T-helper 17 cell (primary cell): ENCODE data around the gene PILRA. TPM values are rescaled to one million over a fixed set of nuclear protein-coding genes. Genes with fewer than 3 reads are reported as not detected.
"Not testable (repeated sequence)": the region's sequence is repeated elsewhere in the genome, so short reads cannot be mapped to it uniquely, and the experiment has no call there.

ENCODE experiments used
- ATAC-seq: fragments of 150-1000 bp; cut with Tn5 transposase; 2 replicates; pipeline ENCODE4 v1.10.0; 2021; ENCODE audit warnings: mild to moderate bottlenecking, moderate library complexity
- DNase-seq, 3 donors: peaks; one replicate each; pipeline versions ENCODE4 v3.0.0 to v3.0.0-alpha.2; 2020 to 2021
- H3K9me3 ChIP-seq: one replicate; pipeline ENCODE4 v1.7.0; 2013; ENCODE audit warnings: low read length, mild to moderate bottlenecking; ENCODE audit not compliant: control insufficient read depth, poor library complexity, severe bottlenecking
- H3K27ac Mint-ChIP-seq: one replicate; pipeline ENCODE4 v1.8.0; 2022; ENCODE audit warnings: mild to moderate bottlenecking, moderate library complexity, mixed read lengths
- H3K27me3 Mint-ChIP-seq: one replicate; pipeline ENCODE4 v1.8.0; 2022; ENCODE audit warnings: mixed read lengths
- H3K36me3 Mint-ChIP-seq: one replicate; pipeline ENCODE4 v1.8.0; 2022; ENCODE audit warnings: low read depth, mixed read lengths
- H3K4me1 Mint-ChIP-seq: one replicate; pipeline ENCODE4 v1.8.0; 2022; ENCODE audit warnings: mild to moderate bottlenecking, mixed read lengths
- H3K4me3 Mint-ChIP-seq: one replicate; pipeline ENCODE4 v1.8.0; 2022; ENCODE audit warnings: mild to moderate bottlenecking, moderate library complexity, mixed read lengths
- total RNA-seq, 4 donors: library from RNA in 2 of 4; stranded (reverse) in 2 of 4; gene quantifications; one replicate each; pipeline ENCODE4 v1.2.3 and lab custom pipeline; 2022 to 2026

Gene PILRA
- total RNA-seq, 2 donors from 2014 or later: 3.1 to 14.5 TPM

- DNase-seq (no peak), ATAC-seq (no peak)
- Mint-ChIP-seq H3K4me1 (peaks cover 7% of the 10 kb centered on the region), H3K36me3 (no peaks in the 10 kb centered on the region), H3K27me3 (no peaks in the 10 kb centered on the region), H3K4me3 (no peak overlapping the region), H3K27ac (no peak overlapping the region)
- H3K9me3 ChIP-seq: no peaks in the 10 kb centered on the region
Measured at GRCh38 chr7:100349757-100350156, 23.5 kb upstream of the PILRA start.

- Mint-ChIP-seq H3K4me3 (no peak overlapping the region), H3K4me1 (peaks cover 7% of the 10 kb centered on the region), H3K27ac (peak overlapping the region; percentile 80), H3K27me3 (no peaks in the 10 kb centered on the region), H3K36me3 (no peaks in the 10 kb centered on the region)
- ATAC-seq: no peak
- H3K9me3 ChIP-seq: no peaks in the 10 kb centered on the region
- no peak for DNase-seq
Measured at GRCh38 chr7:100351657-100352058, 21.6 kb upstream of the PILRA start.

GRCh38 chr7:100352230-100352781, 21.0 kb upstream of the PILRA start:
- H3K4me1 Mint-ChIP-seq, H3K9me3 ChIP-seq, H3K4me3 Mint-ChIP-seq, H3K36me3 Mint-ChIP-seq, H3K27ac Mint-ChIP-seq, DNase-seq, H3K27me3 Mint-ChIP-seq: not testable (repeated sequence)
- peak; percentile 79 for ATAC-seq

GRCh38 chr7:100352984-100353684, 20.2 kb upstream of the PILRA start:
- Mint-ChIP-seq H3K27me3 (no peaks in the 10 kb centered on the region), H3K4me3 (peak overlapping the region; percentile 50), H3K4me1 (peaks cover 3% of the 10 kb centered on the region), H3K36me3 (no peaks in the 10 kb centered on the region), H3K27ac (peak overlapping the region; percentile 75)
- H3K9me3 ChIP-seq: no peaks in the 10 kb centered on the region
- no peak for DNase-seq
- no peak for ATAC-seq

GRCh38 chr7:100353685-100354330, 19.5 kb upstream of the PILRA start:
- H3K27ac Mint-ChIP-seq: peak overlapping the region; percentile 75
- H3K36me3 Mint-ChIP-seq: no peaks in the 10 kb centered on the region
- peaks cover 3% of the 10 kb centered on the region for H3K4me1 Mint-ChIP-seq
- no peaks in the 10 kb centered on the region for H3K9me3 ChIP-seq
- H3K4me3 Mint-ChIP-seq: peak overlapping the region; percentile 50
- ATAC-seq: no peak
- no peak for DNase-seq
- H3K27me3 Mint-ChIP-seq: no peaks in the 10 kb centered on the region

- Mint-ChIP-seq H3K27me3 (no peaks in the 10 kb centered on the region), H3K36me3 (peaks cover 9% of the 10 kb centered on the region), H3K4me1 (peaks cover 4% of the 10 kb centered on the region), H3K27ac (no peak overlapping the region), H3K4me3 (no peak overlapping the region)
- H3K9me3 ChIP-seq: no peaks in the 10 kb centered on the region
- DNase-seq (no peak), ATAC-seq (no peak)
Measured at GRCh38 chr7:100356416-100357068, 16.7 kb upstream of the PILRA start.

- peaks cover 9% of the 10 kb centered on the region for H3K36me3 Mint-ChIP-seq
- peaks cover 3% of the 10 kb centered on the region for H3K4me1 Mint-ChIP-seq
- no peak overlapping the region for H3K4me3 Mint-ChIP-seq
- DNase-seq (no peak), ATAC-seq (no peak)
- no peaks in the 10 kb centered on the region for H3K27me3 Mint-ChIP-seq
- H3K9me3 ChIP-seq: no peaks in the 10 kb centered on the region
- no peak overlapping the region for H3K27ac Mint-ChIP-seq
Measured at GRCh38 chr7:100357131-100357561, 16.1 kb upstream of the PILRA start.

- peaks cover 3% of the 10 kb centered on the region for H3K4me1 Mint-ChIP-seq
- no peaks in the 10 kb centered on the region for H3K9me3 ChIP-seq
- peak within 1 kb of the TSS; percentile 83 for H3K27ac Mint-ChIP-seq
- no peaks in the 10 kb centered on the region for H3K27me3 Mint-ChIP-seq
- no peak within 1 kb of the TSS for H3K4me3 Mint-ChIP-seq
- peaks cover 9% of the 10 kb centered on the region for H3K36me3 Mint-ChIP-seq
- no peak for ATAC-seq
- DNase-seq: no peak
Measured at GRCh38 chr7:100358027-100358856, 15.0 kb upstream of the PILRA start, which contains the start of gene PILRB. Gene PILRB, plus strand, starts transcription at chr7:100358117. Its CDS starts 186 bp downstream, at chr7:100358303.

GRCh38 chr7:100358857-100359212, 14.5 kb upstream of the PILRA start:
- Mint-ChIP-seq H3K4me3 (no peak overlapping the region), H3K27ac (peak overlapping the region; percentile 83), H3K36me3 (peaks cover 9% of the 10 kb centered on the region), H3K4me1 (peaks cover 3% of the 10 kb centered on the region), H3K27me3 (no peaks in the 10 kb centered on the region)
- DNase-seq (no peak), ATAC-seq (no peak)
- H3K9me3 ChIP-seq: no peaks in the 10 kb centered on the region

GRCh38 chr7:100360135-100360854, 13.0 kb upstream of the PILRA start:
- no peak for DNase-seq
- Mint-ChIP-seq H3K4me3 (peak overlapping the region; percentile 50), H3K4me1 (peaks cover 11% of the 10 kb centered on the region), H3K36me3 (peaks cover 11% of the 10 kb centered on the region), H3K27me3 (no peaks in the 10 kb centered on the region), H3K27ac (peak overlapping the region; percentile 83)
- H3K9me3 ChIP-seq: no peaks in the 10 kb centered on the region
- ATAC-seq: no peak

GRCh38 chr7:100363098-100363497, 10.2 kb upstream of the PILRA start:
- Mint-ChIP-seq H3K36me3 (peaks cover 11% of the 10 kb centered on the region), H3K27me3 (no peaks in the 10 kb centered on the region), H3K27ac (no peak overlapping the region), H3K4me3 (no peak overlapping the region), H3K4me1 (peaks cover 24% of the 10 kb centered on the region)
- DNase-seq: no peak
- no peaks in the 10 kb centered on the region for H3K9me3 ChIP-seq
- ATAC-seq: no peak

- not testable (repeated sequence) for H3K27ac Mint-ChIP-seq, DNase-seq, H3K27me3 Mint-ChIP-seq, H3K9me3 ChIP-seq, ATAC-seq, H3K4me3 Mint-ChIP-seq
- Mint-ChIP-seq H3K4me1 (peaks cover 25% of the 10 kb centered on the region), H3K36me3 (peaks cover 11% of the 10 kb centered on the region)
Measured at GRCh38 chr7:100363797-100364196, 9.5 kb upstream of the PILRA start.
